GM12878 (cell line): Measurements from ENCODE around the gene FAM187B. TPM values are rescaled to one million over a fixed set of nuclear protein-coding genes. Genes with fewer than 3 reads are reported as not detected.

Experiments used
- ATAC-seq: fragments of 200-7000 bp; cut with Tn5 transposase; 3 replicates; pipeline ENCODE4 v1.9.1; 2020; ENCODE audit warnings: mild to moderate bottlenecking, moderate library complexity
- BruUV-seq: library from RNA; stranded (reverse); fragments of 400-500 nt; replicated peaks from 2 replicates; lab custom pipeline; 2021; lab: Mats Ljungman, UMichigan
- CTCF ChIA-PET: fragments of 300-600 bp; sonication (Branson Sonifier 250); formaldehyde crosslinking; extraction: SDS; loops from one replicate; lab custom pipeline; 2021; ENCODE audit warnings: inconsistent platforms; lab: Yijun Ruan, JAX
- POLR2A ChIA-PET: fragments of 350-600 bp; formaldehyde crosslinking; extraction: SDS; loops from one replicate; lab custom pipeline; 2021; ENCODE audit warnings: inconsistent platforms; lab: Charles Lee
- RAD21 ChIA-PET: fragments of 300-600 bp; sonication (Branson Sonifier 250); formaldehyde crosslinking; loops from one replicate; lab custom pipeline; 2023; ENCODE audit warnings: antibody characterized with exemption; ENCODE audit not compliant: unreplicated experiment; lab: Charles Lee
- SMC1A ChIA-PET: fragments of 300-600 bp; sonication (Branson Sonifier 250); formaldehyde crosslinking; loops from one replicate; lab custom pipeline; 2023; ENCODE audit not compliant: unreplicated experiment, uncharacterized antibody; lab: Charles Lee
- DNase-seq: peaks from one replicate; pipeline ENCODE4 v3.0.0-alpha.2; 2011; ENCODE audit warnings: low read depth, low spot score
- FAIRE-seq: peaks from 3 replicates; lab custom pipeline; 2011; peaks lifted over from hg19 to GRCh38; lab: Jason Lieb, UNC
- H2AFZ ChIP-seq: 2 replicates; pipeline ENCODE4 v1.6.0; 2011; ENCODE audit warnings: low read depth, low read length, control low read depth; ENCODE audit not compliant: control insufficient read depth
- H3K27ac ChIP-seq: 2 replicates; pipeline ENCODE4 v1.5.1; 2011; ENCODE audit warnings: control low read depth; ENCODE audit not compliant: control insufficient read depth, insufficient read depth
- H3K27me3 ChIP-seq, 2 experiments: replicated peaks in 1 of 2; 2 replicates each; pipeline versions ENCODE4 v1.6.0 to v1.6.1; 2011; ENCODE audit warnings: low read length in 1 of 2; ENCODE audit not compliant: control insufficient read depth in 2 of 2, insufficient read depth in 2 of 2
- H3K36me3 ChIP-seq, 2 experiments: 2 replicates each; pipeline ENCODE4 v1.5.1; 2011; ENCODE audit warnings: low read length in 1 of 2; ENCODE audit not compliant: control insufficient read depth in 2 of 2, insufficient read depth in 2 of 2
- H3K4me1 ChIP-seq: 2 replicates; pipeline ENCODE4 v1.6.1; 2011; ENCODE audit warnings: mild to moderate bottlenecking, low read length, moderate library complexity, mixed read lengths; ENCODE audit not compliant: control insufficient read depth, insufficient read depth
- H3K4me2 ChIP-seq: 2 replicates; pipeline ENCODE4 v1.6.0; 2011; ENCODE audit warnings: control low read depth; ENCODE audit not compliant: control insufficient read depth, insufficient read depth
- H3K4me3 ChIP-seq: fragments of 200-600 bp; sonication (generic); 2 replicates; pipeline ENCODE4 v1.5.1; 2016
- H3K79me2 ChIP-seq: 2 replicates; pipeline ENCODE4 v1.6.0; 2011; ENCODE audit warnings: low read length; ENCODE audit not compliant: control insufficient read depth, insufficient read depth
- H3K9ac ChIP-seq: 2 replicates; pipeline ENCODE4 v1.8.0; 2011; ENCODE audit warnings: low read length, control low read depth, mixed read lengths; ENCODE audit not compliant: control insufficient read depth, insufficient read depth
- H3K9me3 ChIP-seq: replicated peaks from 3 replicates; pipeline ENCODE4 v1.5.1; 2011; ENCODE audit warnings: mild to moderate bottlenecking, low read length; ENCODE audit not compliant: control insufficient read depth, insufficient read depth
- H4K20me1 ChIP-seq: 2 replicates; pipeline ENCODE4 v1.6.0; 2011; ENCODE audit not compliant: control insufficient read depth, insufficient read depth
- CBX3 ChIP-seq: fragments of 200-600 bp; sonication (generic); IDR thresholded peaks from 2 replicates; pipeline ENCODE4 v1.6.1; 2016; ENCODE audit warnings: low read depth, borderline replicate concordance
- CHD2 ChIP-seq: IDR thresholded peaks from 2 replicates; pipeline ENCODE4 v1.6.1; 2011; ENCODE audit warnings: low read depth, low read length, improper control_type of control experiment, borderline replicate concordance
- CHD4 ChIP-seq: fragments of 200-600 bp; sonication (generic); IDR thresholded peaks from 2 replicates; pipeline ENCODE4 v1.6.1; 2016; ENCODE audit warnings: mild to moderate bottlenecking
- E2F4 ChIP-seq: IDR thresholded peaks from 2 replicates; pipeline ENCODE4 v1.6.1; 2012; ENCODE audit warnings: low read depth, low read length, improper control_type of control experiment
- EZH2 ChIP-seq: IDR thresholded peaks from 2 replicates; pipeline ENCODE4 v1.6.1; 2012; ENCODE audit warnings: low read depth, mild to moderate bottlenecking, control low read depth, inconsistent platforms, low read length, borderline replicate concordance; ENCODE audit not compliant: control insufficient read depth
- HCFC1 ChIP-seq: fragments of 150-350 bp; IDR thresholded peaks from 2 replicates; pipeline ENCODE4 v1.6.1; 2014; ENCODE audit warnings: low read length
- NR2F1 ChIP-seq: fragments of 450-650 bp; conservative IDR thresholded peaks from 2 replicates; pipeline ENCODE4 v1.6.1; 2017; ENCODE audit warnings: mild to moderate bottlenecking
- STAT1 ChIP-seq: fragments of 450-650 bp; conservative IDR thresholded peaks from 2 replicates; pipeline ENCODE4 v1.6.1; 2014; ENCODE audit warnings: antibody characterized with exemption, mild to moderate bottlenecking
- WRNIP1 ChIP-seq: IDR thresholded peaks from 2 replicates; pipeline ENCODE4 v1.6.1; 2011; ENCODE audit warnings: low read depth, low read length, improper control_type of control experiment, borderline replicate concordance
- ZZZ3 ChIP-seq: IDR thresholded peaks from 2 replicates; pipeline ENCODE4 v1.6.1; 2011; ENCODE audit warnings: low read depth; ENCODE audit not compliant: control insufficient read depth, insufficient read length
- WGBS: methylation state at CpG from one replicate; pipeline ENCODE4 v1.1.6; 2016; ENCODE audit warnings: low lambda C conversion rate; ENCODE audit not compliant: insufficient replicate concordance, insufficient coverage; ENCODE audit errors: missing lambda C conversion rate; 5-methylcytosine and 5-hydroxymethylcytosine counted together
- in situ Hi-C: fragments of 300-500 bp; cut with MboI; formaldehyde crosslinking; loops from 9 replicates; pipeline ENCODE4 v1.14.3; 2018; ENCODE audit warnings: mixed read lengths
- intact Hi-C: fragments of 100-400 bp; cut with micrococcal nuclease; formaldehyde crosslinking; loops from one replicate; pipeline ENCODE4 v1.14.2; 2022; ENCODE audit not compliant: unreplicated experiment
- polyA plus RNA-seq, 11 experiments: library from polyadenylated mRNA; depleted of rRNA in 4 of 11; unstranded in 6 of 11; stranded (reverse) in 5 of 11; fragments of >200 nt; fragmentation: Nextera tagmentation in 4 of 11; fragmentation: Illumina TruSeq in 1 of 11; extraction: Ambion mirVana in 4 of 11; extraction: Trizol in 1 of 11; gene quantifications; 1 replicate in 1 of 11; 2 replicates in 10 of 11; pipeline versions ENCODE4 v1.2.1 to v1.2.3, GENCODE V29; 2011 to 2016; ENCODE audit warnings: inconsistent platforms in 2 of 11, missing spikeins in 2 of 11, low read depth in 1 of 11
- total RNA-seq, 4 experiments: library from RNA; depleted of rRNA in 3 of 4; stranded (reverse); fragments of >200 nt in 3 of 4; fragmentation: Illumina TruSeq in 1 of 4; extraction: Trizol in 1 of 4; gene quantifications; 2 replicates each; pipeline versions ENCODE4 v1.2.1 to v1.2.3, GENCODE V29; 2013 to 2021
- TF ChIP-seq, protein P1 (sequence below): fragments of 450-650 bp; conservative IDR thresholded peaks from 2 replicates; pipeline ENCODE4 v1.6.1; 2017; ENCODE audit warnings: mild to moderate bottlenecking, moderate library complexity

FAM187B gene
- total and polyA plus RNA-seq, 10 of the 15 experiments (the other 5 are each of a cell fraction or from before 2014, with no cell fraction given), result 0.05 TPM; not detected in 9

DNA sequence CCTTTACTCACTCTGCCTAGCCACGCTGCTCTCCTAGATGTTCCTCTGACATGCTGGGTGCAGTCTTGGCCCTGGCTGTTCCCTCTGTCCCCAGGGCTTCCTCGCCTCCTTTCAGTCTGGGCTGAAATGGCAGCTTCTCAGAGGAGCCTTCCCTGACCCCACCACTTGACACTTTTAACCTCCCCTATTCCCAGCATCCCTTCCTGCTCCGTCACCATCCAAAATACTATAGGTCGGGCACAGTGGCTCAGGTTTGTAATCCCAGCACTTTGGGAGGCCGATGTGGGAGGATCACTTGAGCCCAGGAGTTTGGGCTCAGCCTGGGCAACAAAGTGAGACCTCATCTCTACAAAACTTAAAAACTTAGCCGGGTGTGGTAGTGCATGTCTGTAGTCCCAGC is 2.6 kb downstream of the FAM187B start:
- DNase-seq, result no peak
- H2AFZ ChIP-seq, result no peak overlapping the region
- intact Hi-C loops, result no loop called here
- no peak for TF ChIP-seq E2F4
- TF ChIP-seq CBX3, result no peak
- no peak for TF ChIP-seq HCFC1
- TF ChIP-seq WRNIP1, result no peak
- TF ChIP-seq CHD4, result no peak
- no peak for TF ChIP-seq NR2F1
- TF ChIP-seq, protein P1, sequence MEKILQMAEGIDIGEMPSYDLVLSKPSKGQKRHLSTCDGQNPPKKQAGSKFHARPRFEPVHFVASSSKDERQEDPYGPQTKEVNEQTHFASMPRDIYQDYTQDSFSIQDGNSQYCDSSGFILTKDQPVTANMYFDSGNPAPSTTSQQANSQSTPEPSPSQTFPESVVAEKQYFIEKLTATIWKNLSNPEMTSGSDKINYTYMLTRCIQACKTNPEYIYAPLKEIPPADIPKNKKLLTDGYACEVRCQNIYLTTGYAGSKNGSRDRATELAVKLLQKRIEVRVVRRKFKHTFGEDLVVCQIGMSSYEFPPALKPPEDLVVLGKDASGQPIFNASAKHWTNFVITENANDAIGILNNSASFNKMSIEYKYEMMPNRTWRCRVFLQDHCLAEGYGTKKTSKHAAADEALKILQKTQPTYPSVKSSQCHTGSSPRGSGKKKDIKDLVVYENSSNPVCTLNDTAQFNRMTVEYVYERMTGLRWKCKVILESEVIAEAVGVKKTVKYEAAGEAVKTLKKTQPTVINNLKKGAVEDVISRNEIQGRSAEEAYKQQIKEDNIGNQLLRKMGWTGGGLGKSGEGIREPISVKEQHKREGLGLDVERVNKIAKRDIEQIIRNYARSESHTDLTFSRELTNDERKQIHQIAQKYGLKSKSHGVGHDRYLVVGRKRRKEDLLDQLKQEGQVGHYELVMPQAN, result no peak
- TF ChIP-seq STAT1, result no peak
- TF ChIP-seq CHD2, result no peak
- no peak for TF ChIP-seq EZH2
- TF ChIP-seq ZZZ3, result no peak
- TF ChIP-seq, all 136 proteins: peak for 0
- in situ Hi-C loops, result no loop called here
- 0 out of 4 replicates have a peak, but pooled peaks cover 0 to 2% of the 10 kb centered on the region in 2 experiments for H3K27me3 ChIP-seq
- no peak overlapping the region for H3K4me3 ChIP-seq
- no peaks in the 10 kb centered on the region for H3K4me1 ChIP-seq
- H3K27ac ChIP-seq, result no peak overlapping the region
- CTCF ChIA-PET, result no interaction called here
- H3K79me2 ChIP-seq, result no peaks in the 10 kb centered on the region
- RAD21 ChIA-PET, result no interaction called here
- 31% methylated on average over 6 of the region's 6 CpGs for WGBS
- SMC1A ChIA-PET, result interaction anchor here (1.4 to 1.6 kb wide), 2 partner anchors 11 to 15 kb away, joined by 3 read pairs; no protein-coding TSS in a partner anchor
- ATAC-seq (no peak), FAIRE-seq (no peak)
- H3K9me3 ChIP-seq, result peaks cover 2% of the 10 kb centered on the region; the same call in 2 of the 3 replicates
- no TSS peak for BruUV-seq
- no peaks in the 10 kb centered on the region for H4K20me1 ChIP-seq
- no peak overlapping the region for H3K4me2 ChIP-seq
- POLR2A ChIA-PET, result no interaction called here
- H3K9ac ChIP-seq, result no peak overlapping the region
- no peaks in the 10 kb centered on the region for H3K36me3 ChIP-seq
